Loucy (cell line): Measurements from ENCODE around the gene FAF1.
"Not testable (repeated sequence)": the region's sequence is repeated elsewhere in the genome, so short reads cannot be mapped to it uniquely, and the experiment has no call there.

Experiments used
- H2AFZ ChIP-seq: fragments of 200-600 bp; sonication (generic); 2 replicates; pipeline ENCODE4 v1.6.0; 2016; ENCODE audit warnings: antibody characterized with exemption, mild to moderate bottlenecking, low read length, moderate library complexity
- H3F3A ChIP-seq: fragments of 200-600 bp; 2 replicates; pipeline ENCODE4 v1.6.0; 2016; ENCODE audit warnings: antibody characterized with exemption, low read depth, mild to moderate bottlenecking
- H3K27me3 ChIP-seq: fragments of 200-600 bp; sonication (generic); 2 replicates; pipeline ENCODE4 v1.6.1; 2014; ENCODE audit warnings: low read length, mild to moderate bottlenecking; ENCODE audit not compliant: insufficient read depth, poor library complexity, severe bottlenecking
- H3K36me3 ChIP-seq: fragments of 200-600 bp; sonication (generic); 2 replicates; pipeline ENCODE4 v1.6.1; 2016; ENCODE audit warnings: low read length; ENCODE audit not compliant: insufficient read depth
- H3K4me1 ChIP-seq: fragments of 200-600 bp; sonication (generic); 2 replicates; pipeline ENCODE4 v1.5.1; 2014; ENCODE audit warnings: low read length, mild to moderate bottlenecking; ENCODE audit not compliant: insufficient read depth, poor library complexity, severe bottlenecking
- H3K4me2 ChIP-seq: fragments of 200-600 bp; sonication (generic); 2 replicates; pipeline ENCODE4 v1.6.0; 2014; ENCODE audit warnings: antibody characterized with exemption, low read length, low read depth, mild to moderate bottlenecking; ENCODE audit not compliant: poor library complexity, severe bottlenecking
- H3K4me3 ChIP-seq: fragments of 200-600 bp; sonication (generic); 2 replicates; pipeline ENCODE4 v1.5.1; 2014; ENCODE audit warnings: low read length, mild to moderate bottlenecking, mixed read lengths; ENCODE audit not compliant: poor library complexity, severe bottlenecking
- H3K79me2 ChIP-seq: fragments of 200-600 bp; sonication (generic); 2 replicates; pipeline ENCODE4 v1.6.1; 2014; ENCODE audit warnings: low read length; ENCODE audit not compliant: insufficient read depth
- H3K9ac ChIP-seq: fragments of 200-600 bp; sonication (generic); 2 replicates; pipeline ENCODE4 v1.6.0; 2014; ENCODE audit warnings: mild to moderate bottlenecking, low read depth, low read length, moderate library complexity; ENCODE audit not compliant: poor library complexity, severe bottlenecking
- H3K9me2 ChIP-seq: fragments of 200-600 bp; sonication (generic); replicated peaks from 2 replicates; pipeline ENCODE4 v1.6.1; 2016; ENCODE audit warnings: low read depth, low read length, mixed read lengths
- H3K9me3 ChIP-seq: fragments of 200-600 bp; sonication (generic); 2 replicates; pipeline ENCODE4 v1.6.1; 2014; ENCODE audit warnings: mild to moderate bottlenecking, antibody characterized with exemption, low read length, low read depth; ENCODE audit not compliant: insufficient read depth
- H4K20me1 ChIP-seq: fragments of 200-600 bp; sonication (generic); 2 replicates; pipeline ENCODE4 v1.6.0; 2014; ENCODE audit warnings: antibody characterized with exemption, low read length, mild to moderate bottlenecking; ENCODE audit not compliant: insufficient read depth, poor library complexity, severe bottlenecking
- EZH2phosphoT487 ChIP-seq: fragments of 200-600 bp; IDR thresholded peaks from 2 replicates; pipeline ENCODE4 v1.6.1; 2018; ENCODE audit warnings: antibody characterized with exemption, mild to moderate bottlenecking, moderate library complexity, borderline replicate concordance
- TF ChIP-seq, protein P1 (sequence below): fragments of 200-600 bp; sonication (generic); conservative IDR thresholded peaks from 2 replicates; pipeline ENCODE4 v1.5.1; 2014; ENCODE audit warnings: mild to moderate bottlenecking, antibody characterized with exemption, low read length

The FAF1 gene

GRCh38 chr1:50913954-50914353, 46.1 kb downstream of the FAF1 start:
- Histone ChIP-seq H3K4me2 (no peak overlapping the region), H3K9me2 (no peaks in the 10 kb centered on the region), H3K4me1 (peaks cover 5% of the 10 kb centered on the region), H3K27me3 (no peaks in the 10 kb centered on the region), H3K9ac (no peak overlapping the region), H3F3A (no peaks in the 10 kb centered on the region), H4K20me1 (peaks cover 10% of the 10 kb centered on the region), H3K9me3 (no peaks in the 10 kb centered on the region), H3K4me3 (no peak overlapping the region), H3K36me3 (no peaks in the 10 kb centered on the region), H3K79me2 (peaks cover 78% of the 10 kb centered on the region), H2AFZ (no peak overlapping the region)
- TF ChIP-seq EZH2phosphoT487, result no peak
- TF ChIP-seq, protein P1, sequence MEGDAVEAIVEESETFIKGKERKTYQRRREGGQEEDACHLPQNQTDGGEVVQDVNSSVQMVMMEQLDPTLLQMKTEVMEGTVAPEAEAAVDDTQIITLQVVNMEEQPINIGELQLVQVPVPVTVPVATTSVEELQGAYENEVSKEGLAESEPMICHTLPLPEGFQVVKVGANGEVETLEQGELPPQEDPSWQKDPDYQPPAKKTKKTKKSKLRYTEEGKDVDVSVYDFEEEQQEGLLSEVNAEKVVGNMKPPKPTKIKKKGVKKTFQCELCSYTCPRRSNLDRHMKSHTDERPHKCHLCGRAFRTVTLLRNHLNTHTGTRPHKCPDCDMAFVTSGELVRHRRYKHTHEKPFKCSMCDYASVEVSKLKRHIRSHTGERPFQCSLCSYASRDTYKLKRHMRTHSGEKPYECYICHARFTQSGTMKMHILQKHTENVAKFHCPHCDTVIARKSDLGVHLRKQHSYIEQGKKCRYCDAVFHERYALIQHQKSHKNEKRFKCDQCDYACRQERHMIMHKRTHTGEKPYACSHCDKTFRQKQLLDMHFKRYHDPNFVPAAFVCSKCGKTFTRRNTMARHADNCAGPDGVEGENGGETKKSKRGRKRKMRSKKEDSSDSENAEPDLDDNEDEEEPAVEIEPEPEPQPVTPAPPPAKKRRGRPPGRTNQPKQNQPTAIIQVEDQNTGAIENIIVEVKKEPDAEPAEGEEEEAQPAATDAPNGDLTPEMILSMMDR, result no peak

DNA sequence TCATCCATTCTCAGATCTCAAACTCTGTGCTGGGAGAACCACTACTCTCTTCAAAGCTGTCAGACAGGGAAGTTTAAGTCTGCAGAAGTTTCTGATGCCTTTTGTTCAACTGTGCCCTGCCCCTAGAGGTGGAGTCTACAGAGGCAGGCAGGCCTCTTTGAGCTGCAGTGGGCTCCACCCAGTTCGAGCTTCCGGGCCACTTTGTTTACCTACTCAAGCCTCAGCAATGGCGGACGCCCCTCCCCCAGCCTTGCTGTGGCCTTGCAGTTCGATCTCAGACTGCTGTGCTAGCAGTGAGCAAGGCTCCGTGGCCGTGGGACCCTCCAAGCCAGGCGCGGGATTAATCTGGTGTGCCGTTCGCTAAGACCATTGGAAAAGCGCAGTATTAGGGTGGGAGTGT, 49.7 kb downstream of the FAF1 start:
- H3F3A ChIP-seq, H3K9me2 ChIP-seq, H3K36me3 ChIP-seq, H3K4me3 ChIP-seq, H4K20me1 ChIP-seq, H3K4me1 ChIP-seq, H3K27me3 ChIP-seq, H2AFZ ChIP-seq, H3K9me3 ChIP-seq, H3K4me2 ChIP-seq, H3K9ac ChIP-seq: not testable (repeated sequence)
- peaks cover 49% of the 10 kb centered on the region for H3K79me2 ChIP-seq

DNA sequence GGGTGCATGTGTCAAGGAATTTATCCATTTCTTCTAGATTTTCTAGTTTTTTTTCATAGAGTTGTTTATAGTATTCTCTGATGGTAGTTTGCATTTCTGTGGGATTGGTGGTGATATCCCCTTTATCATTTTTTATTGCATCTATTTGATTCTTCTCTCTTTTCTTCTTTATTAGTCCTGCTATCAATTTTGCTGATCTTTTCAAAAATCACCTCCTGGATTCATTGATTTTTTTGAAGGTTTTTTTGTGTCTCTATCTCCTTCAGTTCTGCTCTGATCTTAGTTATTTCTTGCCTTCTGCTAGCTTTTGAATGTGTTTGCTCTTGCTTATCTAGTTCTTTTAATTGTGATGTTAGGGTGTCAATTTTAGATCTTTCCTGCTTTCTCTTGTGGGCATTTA, 52.5 kb downstream of the FAF1 start:
- H3K36me3 ChIP-seq, H4K20me1 ChIP-seq: not testable (repeated sequence)
- peaks cover 47% of the 10 kb centered on the region for H3K79me2 ChIP-seq

DNA sequence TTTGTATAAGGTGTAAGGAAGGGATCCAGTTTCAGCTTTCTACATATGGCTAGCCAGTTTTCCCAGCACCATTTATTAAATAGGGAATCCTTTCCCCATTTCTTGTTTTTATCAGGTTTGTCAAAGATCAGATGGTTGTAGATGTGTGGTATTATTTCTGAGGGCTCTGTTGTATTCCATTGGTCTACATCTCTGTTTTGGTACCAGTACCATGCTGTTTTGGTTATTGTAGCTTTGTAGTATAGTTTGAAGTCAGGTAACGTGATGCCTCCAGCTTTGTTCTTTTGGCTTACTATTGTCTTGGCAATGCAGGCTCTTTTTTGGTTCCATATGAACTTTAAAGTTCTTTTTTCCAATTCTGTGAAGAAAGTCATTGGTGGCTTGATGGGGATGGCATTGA, 54.0 kb downstream of the FAF1 start:
- H3F3A ChIP-seq, H3K4me3 ChIP-seq, H3K4me1 ChIP-seq, H3K9ac ChIP-seq, H3K4me2 ChIP-seq, H3K9me2 ChIP-seq, H4K20me1 ChIP-seq, H3K9me3 ChIP-seq, H2AFZ ChIP-seq, H3K27me3 ChIP-seq, H3K36me3 ChIP-seq: not testable (repeated sequence)
- H3K79me2 ChIP-seq, result peaks cover 38% of the 10 kb centered on the region

More for the DNA sequence above, 52.5 kb downstream of the FAF1 start:
- H3K4me1 ChIP-seq, H3K9me2 ChIP-seq, H3K9me3 ChIP-seq, H3F3A ChIP-seq, H3K4me2 ChIP-seq, H3K4me3 ChIP-seq, H2AFZ ChIP-seq, H3K27me3 ChIP-seq, H3K9ac ChIP-seq: not testable (repeated sequence)

DNA sequence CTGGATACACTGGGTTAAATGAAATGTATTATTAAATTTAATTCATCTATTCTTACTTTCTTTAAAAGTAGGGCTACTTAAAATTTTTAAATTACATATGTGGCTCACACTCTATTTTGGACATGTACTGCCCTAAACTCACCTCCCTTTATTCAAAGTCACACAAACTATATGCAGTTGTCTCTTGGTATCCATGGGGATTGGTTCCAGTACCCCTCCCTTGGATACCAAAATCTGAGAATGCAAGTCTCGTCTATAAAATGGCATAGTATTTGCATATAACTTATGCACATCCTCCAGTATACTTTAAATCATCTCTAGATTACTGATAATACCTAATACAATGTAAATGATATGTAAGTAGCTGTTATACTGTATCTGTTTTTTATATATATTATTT, 57.6 kb downstream of the FAF1 start:
- H3K4me2 ChIP-seq, result no peak overlapping the region
- H2AFZ ChIP-seq, result no peak overlapping the region
- H3K27me3 ChIP-seq, result no peaks in the 10 kb centered on the region
- no peaks in the 10 kb centered on the region for H4K20me1 ChIP-seq
- H3K4me3 ChIP-seq, result no peak overlapping the region
- H3K79me2 ChIP-seq, result peaks cover 64% of the 10 kb centered on the region
- H3K4me1 ChIP-seq, result peaks cover 8% of the 10 kb centered on the region
- H3K36me3 ChIP-seq, result 0 out of 2 replicates have a peak, but pooled peaks cover 3% of the 10 kb centered on the region
- TF ChIP-seq, protein P1, result no peak
- no peak for TF ChIP-seq EZH2phosphoT487
- no peaks in the 10 kb centered on the region for H3K9me3 ChIP-seq
- H3K9ac ChIP-seq, result no peak overlapping the region
- no peaks in the 10 kb centered on the region for H3F3A ChIP-seq
- H3K9me2 ChIP-seq, result no peaks in the 10 kb centered on the region
